ENCODE results near the gene DLX2. TPM values are rescaled to one million over a fixed set of nuclear protein-coding genes. Genes with fewer than 3 reads are reported as not detected.

The DLX2 gene
- total RNA-seq, 1 donor from 2014 or later: 0.28 TPM

DNA sequence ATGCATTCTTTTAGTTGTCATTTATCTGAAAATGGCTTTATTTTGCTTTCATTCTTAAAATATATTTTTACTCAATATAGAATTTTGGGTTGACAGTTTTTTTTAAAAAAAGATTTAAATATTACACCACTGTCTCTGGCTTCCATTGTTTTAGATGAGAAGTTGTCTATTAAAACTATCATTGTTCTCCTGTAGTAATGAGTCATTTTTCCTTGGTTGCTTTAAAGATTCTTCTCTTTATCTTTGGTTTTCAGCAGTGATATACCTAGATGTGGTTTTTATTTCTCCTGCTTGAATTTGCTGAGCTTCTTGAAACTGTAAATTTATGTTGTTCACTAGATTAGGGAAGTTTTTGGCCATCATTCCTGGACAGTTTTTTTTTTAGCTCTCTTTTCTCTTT, 26.7 kb upstream of the DLX2 start:
- TF ChIP-seq, protein P1, sequence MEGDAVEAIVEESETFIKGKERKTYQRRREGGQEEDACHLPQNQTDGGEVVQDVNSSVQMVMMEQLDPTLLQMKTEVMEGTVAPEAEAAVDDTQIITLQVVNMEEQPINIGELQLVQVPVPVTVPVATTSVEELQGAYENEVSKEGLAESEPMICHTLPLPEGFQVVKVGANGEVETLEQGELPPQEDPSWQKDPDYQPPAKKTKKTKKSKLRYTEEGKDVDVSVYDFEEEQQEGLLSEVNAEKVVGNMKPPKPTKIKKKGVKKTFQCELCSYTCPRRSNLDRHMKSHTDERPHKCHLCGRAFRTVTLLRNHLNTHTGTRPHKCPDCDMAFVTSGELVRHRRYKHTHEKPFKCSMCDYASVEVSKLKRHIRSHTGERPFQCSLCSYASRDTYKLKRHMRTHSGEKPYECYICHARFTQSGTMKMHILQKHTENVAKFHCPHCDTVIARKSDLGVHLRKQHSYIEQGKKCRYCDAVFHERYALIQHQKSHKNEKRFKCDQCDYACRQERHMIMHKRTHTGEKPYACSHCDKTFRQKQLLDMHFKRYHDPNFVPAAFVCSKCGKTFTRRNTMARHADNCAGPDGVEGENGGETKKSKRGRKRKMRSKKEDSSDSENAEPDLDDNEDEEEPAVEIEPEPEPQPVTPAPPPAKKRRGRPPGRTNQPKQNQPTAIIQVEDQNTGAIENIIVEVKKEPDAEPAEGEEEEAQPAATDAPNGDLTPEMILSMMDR (IDR thresholded peaks at IDR 0.05; ENCODE audit: unreplicated experiment): no peak
- Mint-ChIP-seq H3K27me3 (ENCODE audit: unreplicated experiment) (no peaks in the 10 kb centered on the region), H3K27ac (ENCODE audit: unreplicated experiment) (no peak overlapping the region), H3K4me1 (ENCODE audit: unreplicated experiment) (no peaks in the 10 kb centered on the region), H3K9me3 (ENCODE audit: unreplicated experiment) (no peaks in the 10 kb centered on the region), H3K4me3 (ENCODE audit: unreplicated experiment) (no peak overlapping the region), H3K36me3 (ENCODE audit: low read depth, unreplicated experiment) (no peaks in the 10 kb centered on the region)
- DNase-seq (ENCODE audit: low spot score): no peak

DNA sequence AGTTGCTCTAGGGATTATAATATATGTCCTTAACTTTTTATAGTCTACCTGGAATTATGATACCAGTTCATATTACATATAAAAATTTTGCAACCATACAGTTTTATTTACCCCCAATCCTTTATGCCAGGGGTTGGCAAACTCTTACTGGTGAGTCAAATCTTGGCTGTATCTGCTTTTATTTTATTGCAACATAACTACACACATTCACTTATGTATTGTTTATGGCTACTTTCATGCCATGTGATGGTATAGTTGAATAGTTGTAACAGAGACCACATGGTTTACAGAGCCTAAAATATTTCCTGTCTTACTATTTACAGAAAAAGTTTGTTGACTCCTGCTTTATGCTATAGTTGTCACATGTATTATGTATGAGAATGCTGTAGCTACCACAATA, 25.8 kb upstream of the DLX2 start:
- Mint-ChIP-seq H3K4me3 (ENCODE audit: unreplicated experiment) (no peak overlapping the region), H3K4me1 (ENCODE audit: unreplicated experiment) (no peaks in the 10 kb centered on the region), H3K36me3 (ENCODE audit: low read depth, unreplicated experiment) (no peaks in the 10 kb centered on the region), H3K27me3 (ENCODE audit: unreplicated experiment) (no peaks in the 10 kb centered on the region), H3K27ac (ENCODE audit: unreplicated experiment) (no peak overlapping the region), H3K9me3 (ENCODE audit: unreplicated experiment) (no peaks in the 10 kb centered on the region)
- TF ChIP-seq, protein P1 (IDR thresholded peaks at IDR 0.05; ENCODE audit: unreplicated experiment): no peak
- DNase-seq (ENCODE audit: low spot score): no peak

DNA sequence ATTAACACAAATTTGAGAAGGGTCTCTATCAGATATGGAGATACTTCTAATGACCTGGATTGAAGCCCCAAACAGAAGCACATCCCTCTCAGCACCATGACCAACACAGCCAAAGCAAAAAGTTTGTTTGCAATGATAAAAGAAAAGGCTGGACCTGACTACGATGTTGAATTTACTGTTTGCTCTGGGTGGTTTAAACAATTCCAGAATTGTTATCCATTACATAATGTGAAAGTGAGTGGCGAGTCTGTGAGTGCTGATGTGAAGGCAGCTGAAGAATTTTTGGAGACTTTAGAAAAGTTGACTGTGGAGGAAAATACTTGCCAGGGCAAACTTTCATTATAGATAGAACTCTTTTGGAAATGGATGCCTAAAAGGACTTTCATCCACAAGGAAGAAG, 17.4 kb upstream of the DLX2 start:
- Mint-ChIP-seq H3K27me3 (ENCODE audit: unreplicated experiment) (no peaks in the 10 kb centered on the region), H3K4me1 (ENCODE audit: unreplicated experiment) (no peaks in the 10 kb centered on the region), H3K9me3 (ENCODE audit: unreplicated experiment) (no peaks in the 10 kb centered on the region), H3K36me3 (ENCODE audit: low read depth, unreplicated experiment) (no peaks in the 10 kb centered on the region), H3K27ac (ENCODE audit: unreplicated experiment) (no peak overlapping the region), H3K4me3 (ENCODE audit: unreplicated experiment) (no peak overlapping the region)
- DNase-seq (ENCODE audit: low spot score): no peak
- TF ChIP-seq, protein P1 (IDR thresholded peaks at IDR 0.05; ENCODE audit: unreplicated experiment): no peak

DNA sequence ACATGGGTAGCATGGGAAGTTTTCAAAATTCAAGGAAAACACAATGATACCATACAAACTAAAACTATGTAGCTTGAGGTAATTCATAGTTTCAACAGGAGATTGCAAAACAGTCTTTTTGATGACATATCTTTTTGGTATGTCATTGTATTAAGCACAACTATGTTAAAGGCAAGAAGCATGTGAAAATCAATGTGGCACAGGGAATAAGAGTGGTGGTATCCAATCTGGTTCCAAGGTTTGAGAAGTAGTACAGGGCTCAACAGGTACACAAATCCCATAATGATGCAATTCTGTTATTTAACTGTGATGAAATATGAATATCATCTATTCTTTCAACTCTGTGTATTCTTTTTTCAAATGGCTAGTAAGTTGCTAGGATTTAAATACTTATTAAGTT, 16.4 kb upstream of the DLX2 start:
- no peak overlapping the region for H3K4me3 Mint-ChIP-seq (ENCODE audit: unreplicated experiment)
- H3K9me3 Mint-ChIP-seq (ENCODE audit: unreplicated experiment): no peaks in the 10 kb centered on the region
- TF ChIP-seq, protein P1 (IDR thresholded peaks at IDR 0.05; ENCODE audit: unreplicated experiment): no peak
- no peaks in the 10 kb centered on the region for H3K27me3 Mint-ChIP-seq (ENCODE audit: unreplicated experiment)
- no peaks in the 10 kb centered on the region for H3K36me3 Mint-ChIP-seq (ENCODE audit: low read depth, unreplicated experiment)
- H3K4me1 Mint-ChIP-seq (ENCODE audit: unreplicated experiment): no peaks in the 10 kb centered on the region
- DNase-seq (ENCODE audit: low spot score): no peak
- H3K27ac Mint-ChIP-seq (ENCODE audit: unreplicated experiment): no peak overlapping the region

DNA sequence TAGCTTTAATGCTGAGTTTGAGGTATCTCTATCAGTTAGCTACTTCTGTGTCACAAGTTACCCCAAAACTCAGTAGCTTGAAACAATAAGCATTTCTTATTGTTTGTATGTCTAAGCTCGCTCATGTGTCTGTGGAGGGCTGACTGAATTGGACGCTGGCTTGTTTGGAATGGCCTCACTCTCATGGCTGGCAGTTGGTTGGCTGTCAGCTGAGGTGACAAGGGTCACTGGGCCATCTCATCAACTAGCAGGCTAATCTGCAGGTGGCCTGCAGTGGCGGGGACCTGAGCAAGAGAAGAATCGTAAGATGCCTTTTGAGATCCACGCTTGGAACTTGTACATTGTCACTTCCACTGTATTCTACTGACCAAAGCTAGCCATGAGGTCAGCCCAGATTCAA, 13.4 kb upstream of the DLX2 start:
- Mint-ChIP-seq H3K4me1 (ENCODE audit: unreplicated experiment) (no peaks in the 10 kb centered on the region), H3K27me3 (ENCODE audit: unreplicated experiment) (no peaks in the 10 kb centered on the region), H3K4me3 (ENCODE audit: unreplicated experiment) (no peak overlapping the region), H3K27ac (ENCODE audit: unreplicated experiment) (no peak overlapping the region), H3K36me3 (ENCODE audit: low read depth, unreplicated experiment) (no peaks in the 10 kb centered on the region), H3K9me3 (ENCODE audit: unreplicated experiment) (no peaks in the 10 kb centered on the region)
- DNase-seq (ENCODE audit: low spot score): no peak
- TF ChIP-seq, protein P1 (IDR thresholded peaks at IDR 0.05; ENCODE audit: unreplicated experiment): no peak
